HT-29 (cell line): Measurements from ENCODE around the gene FCSK. TPM values are rescaled to one million over a fixed set of nuclear protein-coding genes. Genes with fewer than 3 reads are reported as not detected.

Experiments used
- DNase-seq: peaks from one replicate; pipeline ENCODE4 v3.0.0-alpha.2; 2015; ENCODE audit warnings: low spot score
- total RNA-seq: library from RNA; depleted of rRNA; stranded (reverse); fragments of >200 nt; shearing (Covaris generic); gene quantifications from 2 replicates; pipeline ENCODE4 v1.2.3, GENCODE V29; 2014

FCSK gene
- total RNA-seq, 1 experiment from 2014 or later = 25.6 TPM

DNA sequence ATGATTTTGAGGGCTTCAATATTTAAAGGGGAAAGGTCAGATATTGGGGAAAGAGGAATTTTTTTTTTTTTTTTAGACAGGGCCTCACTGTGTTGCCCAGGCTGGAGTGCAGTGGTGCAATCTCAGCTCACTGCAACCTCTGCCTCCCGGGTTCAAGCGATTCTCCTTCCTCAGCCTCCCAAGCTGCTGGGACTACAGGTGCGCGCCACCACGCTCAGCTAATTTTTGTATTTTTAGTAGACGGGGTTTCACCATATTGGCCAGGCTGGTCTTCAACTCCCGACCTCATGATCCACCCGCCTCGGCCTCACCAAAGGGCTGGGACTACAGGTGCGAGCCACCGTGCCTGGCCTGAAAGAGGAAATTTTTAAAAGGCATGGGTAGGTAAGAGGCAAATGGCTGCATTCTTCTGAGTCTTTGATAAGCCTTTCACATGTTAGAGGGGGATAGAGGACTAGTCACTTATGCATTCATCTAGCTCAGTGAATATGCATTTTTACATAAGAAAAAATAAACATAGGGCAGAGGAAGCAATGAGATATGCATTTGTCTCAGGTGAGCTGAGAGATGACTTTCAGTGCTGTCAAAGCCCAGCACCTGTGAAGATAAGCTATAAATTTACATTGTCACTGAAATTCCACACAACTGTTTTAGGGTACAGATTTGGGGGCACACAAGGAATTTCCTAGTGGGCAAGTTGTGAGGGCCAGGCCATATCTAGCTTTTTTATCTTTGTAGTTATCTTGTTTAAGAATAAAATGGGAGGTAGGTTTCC is 1.1 kb upstream of the FCSK start:
- no peak for DNase-seq

DNA sequence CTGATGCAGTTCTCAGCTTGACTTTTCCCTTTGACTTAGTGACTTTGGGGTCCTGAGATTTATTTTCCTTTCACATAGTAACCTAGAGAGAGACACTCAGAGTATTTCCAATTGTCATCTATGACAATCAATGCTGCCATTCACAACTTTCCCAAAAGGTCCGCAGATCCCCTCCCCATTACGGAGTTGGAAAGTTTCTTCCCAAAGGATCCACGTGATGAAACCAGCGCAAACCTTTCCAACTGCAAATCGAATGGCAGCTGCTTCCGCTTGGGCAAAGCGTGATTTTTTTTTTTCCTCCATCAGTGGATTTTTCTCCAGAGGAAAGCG is 538 bp upstream of the FCSK start:
- no peak for DNase-seq

DNA sequence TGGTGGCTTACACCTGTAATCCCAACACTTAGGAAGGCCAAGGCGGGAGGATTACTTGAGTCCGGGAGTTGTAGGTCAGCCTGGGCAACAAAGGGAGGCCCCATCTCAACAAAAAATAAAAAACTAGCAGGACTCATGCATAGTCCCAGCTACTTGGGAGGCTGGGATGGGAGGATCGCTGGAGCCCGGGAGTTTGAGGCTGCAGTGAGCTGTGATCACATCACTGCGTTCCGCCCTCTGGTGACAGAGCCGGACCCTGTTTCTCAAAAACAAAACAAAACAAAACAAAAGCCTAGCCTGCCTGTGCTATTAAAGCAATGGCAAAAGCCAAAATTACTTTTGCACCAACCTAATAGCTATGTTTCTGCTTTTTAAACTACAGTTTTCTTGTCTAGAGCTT is 1.5 kb downstream of the FCSK start:
- DNase-seq = no peak

DNA sequence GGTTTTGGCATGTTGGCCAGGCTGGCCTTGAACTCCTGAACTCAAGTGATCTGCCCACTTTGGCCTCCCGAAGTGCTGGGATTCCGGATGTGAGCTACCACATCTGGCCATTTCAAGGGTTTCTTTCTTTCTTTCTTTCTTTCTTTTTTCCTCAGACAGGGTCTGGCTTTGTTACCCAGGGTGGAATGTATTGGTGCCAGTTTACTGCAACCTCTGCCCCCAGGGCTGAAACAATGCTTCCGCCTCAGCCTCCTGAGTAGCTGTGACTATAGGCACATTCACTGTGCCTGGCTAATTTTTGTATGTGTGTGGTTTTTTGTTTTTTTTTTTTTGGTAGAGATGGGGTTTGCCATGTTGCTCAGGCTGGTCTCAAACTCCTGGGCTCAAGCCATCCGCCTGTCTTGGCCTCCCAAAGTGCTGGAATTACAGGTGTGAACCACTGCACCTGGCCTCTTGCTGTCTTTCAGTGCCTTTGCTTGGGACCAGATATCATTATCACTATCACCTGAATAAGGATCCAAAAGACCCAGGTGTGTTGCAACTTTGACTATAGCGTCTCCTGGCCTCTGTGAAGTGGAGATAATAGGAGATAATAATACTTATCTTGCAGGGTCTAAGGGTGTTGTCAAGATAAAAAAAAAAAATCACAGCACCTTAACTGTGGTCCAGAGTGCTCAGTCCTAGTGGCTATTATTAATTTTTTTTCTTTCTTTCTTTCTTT is 3.2 kb downstream of the FCSK start:
- DNase-seq = no peak

DNA sequence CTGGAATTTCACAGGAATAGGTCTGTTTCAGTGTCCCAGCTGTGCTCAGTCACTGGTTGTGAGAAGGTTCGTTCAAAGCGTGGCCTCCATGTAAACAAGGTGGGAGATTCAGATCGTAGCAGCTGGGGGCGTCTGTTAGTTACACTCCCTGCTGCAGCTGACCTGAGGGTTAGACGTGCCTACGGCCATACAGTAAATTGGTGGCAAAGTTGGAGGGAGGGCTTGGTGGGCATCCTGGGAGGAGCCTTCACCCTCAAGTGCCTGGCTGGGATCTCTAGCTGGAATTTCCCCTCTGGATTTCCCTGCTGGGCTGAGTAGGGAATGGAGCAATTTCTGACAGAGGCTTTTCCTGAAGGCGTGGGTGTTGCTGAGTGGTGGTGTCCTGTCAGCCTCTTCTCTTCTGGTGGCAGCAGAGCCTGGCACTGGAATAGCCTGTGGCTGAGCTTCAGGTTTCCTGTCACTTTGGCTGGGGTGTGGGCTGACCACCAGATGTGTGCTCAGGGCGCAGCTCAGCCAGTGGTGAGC is 6.4 kb downstream of the FCSK start:
- no peak for DNase-seq

DNA sequence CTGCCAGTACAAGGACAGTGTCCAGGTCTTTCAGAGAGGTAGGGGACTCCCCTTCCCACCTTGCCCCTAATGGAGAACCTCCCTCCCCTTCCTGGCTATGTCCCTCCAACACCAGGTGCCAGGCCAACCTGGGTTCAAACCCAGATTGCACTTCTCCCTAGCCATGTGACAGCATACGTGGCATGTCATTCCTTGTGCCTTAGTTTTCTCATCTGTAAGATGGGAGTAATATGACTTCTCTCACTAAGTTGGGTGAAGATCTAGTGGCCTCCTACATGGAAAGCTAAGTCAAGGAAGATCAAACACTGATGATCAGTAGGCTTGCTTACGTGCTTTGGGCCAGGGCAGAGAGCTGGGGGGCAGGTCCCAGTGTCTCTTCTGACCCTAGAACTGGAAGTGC is 8.8 kb downstream of the FCSK start:
- no peak for DNase-seq

DNA sequence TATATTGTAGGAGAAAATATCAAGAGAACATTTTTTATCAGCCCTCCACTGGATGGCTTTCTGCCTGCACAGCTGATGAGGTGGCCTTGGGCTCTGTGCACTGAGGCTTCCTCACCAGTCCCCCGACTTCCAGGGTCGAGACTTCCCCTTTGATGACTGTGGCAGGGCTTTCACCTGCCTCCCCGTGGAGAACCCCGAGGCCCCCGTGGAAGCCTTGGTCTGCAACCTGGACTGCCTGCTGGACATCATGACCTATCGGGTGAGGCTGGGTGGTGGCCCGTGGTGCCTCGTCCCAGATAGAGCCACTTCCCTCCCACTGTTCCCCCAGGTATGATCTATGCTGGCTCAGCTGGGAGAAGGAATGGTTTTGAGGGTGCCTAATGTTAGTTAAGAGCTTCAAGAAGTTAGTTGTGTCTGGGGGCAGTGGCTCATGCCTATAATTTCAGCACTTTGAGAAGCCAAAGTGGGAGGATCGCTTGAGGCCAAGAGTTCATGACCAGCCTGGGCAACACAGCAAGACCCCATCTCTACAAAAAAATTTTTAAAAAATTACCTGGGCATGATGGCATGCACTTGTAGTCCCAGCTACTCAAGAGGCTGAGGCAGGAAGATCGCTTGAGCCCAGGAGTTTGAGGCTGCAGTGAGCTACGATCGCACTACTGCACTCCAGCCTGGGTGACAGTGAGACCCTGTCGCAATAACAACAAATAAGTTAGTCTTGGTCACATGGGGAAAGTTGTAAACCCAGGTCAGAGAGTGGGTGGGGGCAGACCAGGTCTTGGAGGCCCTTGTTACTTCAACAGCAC is 11.8 kb downstream of the FCSK start:
- DNase-seq = no peak

DNA sequence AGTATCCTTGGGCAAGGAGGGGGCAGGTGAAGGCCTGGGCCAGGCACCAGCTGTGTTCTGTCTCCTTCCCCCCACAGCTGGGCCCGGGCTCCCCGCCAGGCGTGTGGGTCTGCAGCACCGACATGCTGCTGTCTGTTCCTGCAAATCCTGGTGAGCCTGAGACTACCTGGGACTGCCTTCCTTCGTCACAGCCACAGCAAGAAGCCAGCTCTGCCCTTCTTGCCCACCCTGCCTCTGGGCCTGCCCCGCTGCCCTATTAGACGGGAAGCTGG is 12.3 kb downstream of the FCSK start:
- no peak for DNase-seq

DNA sequence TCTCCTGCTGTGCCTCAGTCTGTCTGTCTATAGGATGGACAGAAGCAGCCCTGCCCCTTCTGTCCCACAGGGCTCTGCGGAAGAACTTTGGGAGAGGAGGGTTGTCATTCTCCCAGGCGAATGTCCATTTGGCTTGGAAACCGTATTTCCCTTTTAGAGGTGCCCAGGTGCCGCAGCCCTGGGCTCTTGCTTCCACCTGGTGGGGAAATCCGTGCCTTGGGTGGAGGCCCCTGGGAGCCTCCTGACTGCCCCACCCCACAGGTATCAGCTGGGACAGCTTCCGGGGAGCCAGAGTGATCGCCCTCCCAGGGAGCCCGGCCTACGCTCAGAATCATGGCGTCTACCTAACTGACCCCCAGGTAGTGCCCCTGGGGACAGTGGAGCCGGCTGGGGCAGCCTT is 12.7 kb downstream of the FCSK start:
- peak; percentile 30 for DNase-seq

DNA sequence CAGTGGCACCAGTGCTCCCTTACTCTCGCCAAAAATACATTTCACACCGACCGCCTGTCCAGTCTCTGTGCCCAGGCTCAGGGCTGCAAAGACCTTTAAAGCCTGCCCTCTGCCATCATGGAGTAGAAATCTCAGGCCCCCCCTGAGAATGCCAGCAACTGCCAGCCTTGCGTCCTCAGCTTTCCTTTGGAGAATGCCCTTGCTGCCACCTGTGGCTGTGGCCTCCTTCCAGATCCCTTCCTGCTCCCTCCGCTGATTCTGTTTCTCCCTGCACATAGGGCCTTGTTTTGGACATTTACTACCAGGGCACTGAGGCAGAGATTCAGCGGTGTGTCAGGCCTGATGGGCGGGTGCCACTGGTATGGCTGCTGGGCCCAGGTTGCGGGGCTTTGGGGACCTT is 13.2 kb downstream of the FCSK start:
- DNase-seq = no peak

DNA sequence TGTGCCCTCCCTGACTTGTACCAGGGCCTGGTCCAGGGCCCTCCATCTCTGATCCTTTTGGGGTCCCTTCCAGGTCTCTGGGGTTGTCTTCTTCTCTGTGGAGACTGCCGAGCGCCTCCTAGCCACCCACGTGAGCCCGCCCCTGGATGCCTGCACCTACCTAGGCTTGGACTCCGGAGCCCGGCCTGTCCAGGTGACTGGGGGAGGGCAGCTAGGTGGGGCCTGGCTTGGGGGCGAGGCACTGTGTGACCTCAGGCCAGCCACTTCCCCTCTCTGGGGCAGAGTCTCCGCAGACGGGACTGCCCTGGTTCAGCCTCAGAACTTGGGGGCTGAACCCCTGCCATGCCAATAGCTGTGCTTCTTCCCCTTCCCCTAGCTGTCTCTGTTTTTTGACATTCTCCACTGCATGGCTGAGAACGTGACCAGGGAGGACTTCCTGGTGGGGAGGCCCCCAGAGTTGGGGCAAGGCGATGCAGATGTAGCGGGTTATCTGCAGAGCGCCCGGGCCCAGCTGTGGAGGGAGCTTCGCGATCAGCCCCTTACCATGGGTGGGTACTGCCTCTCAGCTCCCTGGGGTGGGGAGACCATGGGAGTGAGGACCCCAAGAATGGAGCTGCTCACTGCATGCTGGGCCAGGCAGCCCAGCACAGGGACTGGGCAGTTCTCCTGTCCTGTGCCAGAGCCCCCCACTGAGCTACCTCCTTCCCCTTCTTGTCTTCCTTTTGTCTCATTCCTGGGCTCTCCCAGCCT is 14.6 kb downstream of the FCSK start:
- DNase-seq = no peak

DNA sequence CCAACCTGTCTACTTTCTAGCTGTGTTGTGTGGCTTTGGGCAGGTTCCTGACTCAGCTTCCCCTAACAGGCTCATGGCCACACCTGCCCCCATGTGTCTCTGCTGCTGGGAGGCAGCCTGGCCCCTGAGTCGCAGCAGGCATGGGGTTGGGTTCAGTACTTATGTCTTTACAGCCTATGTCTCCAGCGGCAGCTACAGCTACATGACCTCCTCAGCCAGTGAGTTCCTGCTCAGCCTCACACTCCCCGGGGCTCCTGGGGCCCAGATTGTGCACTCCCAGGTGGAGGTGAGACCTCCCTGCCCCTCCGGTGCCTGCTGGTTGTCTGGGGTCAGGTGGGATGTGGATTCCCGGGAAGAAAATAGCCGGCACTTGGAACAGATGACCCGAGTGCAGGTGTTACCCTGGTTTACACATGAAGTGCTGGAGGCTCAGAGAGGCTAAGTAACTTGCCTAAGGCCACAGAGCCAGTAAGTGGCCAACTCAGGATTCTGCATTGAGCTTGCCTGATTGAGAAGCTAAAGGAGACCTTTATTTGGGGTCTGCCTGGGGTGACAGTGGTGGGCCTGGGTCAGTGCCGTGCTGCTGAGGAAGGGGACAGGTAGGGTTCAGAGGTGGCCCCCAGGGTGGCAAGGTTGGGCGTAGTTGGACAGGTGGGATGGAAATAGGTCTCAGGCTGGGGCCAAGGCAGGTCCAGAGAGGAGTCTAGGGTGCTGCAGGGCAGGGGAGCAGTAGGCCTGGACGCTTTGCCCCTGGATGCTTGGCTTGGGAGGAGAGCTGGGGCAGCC is 15.9 kb downstream of the FCSK start:
- DNase-seq = no peak

DNA sequence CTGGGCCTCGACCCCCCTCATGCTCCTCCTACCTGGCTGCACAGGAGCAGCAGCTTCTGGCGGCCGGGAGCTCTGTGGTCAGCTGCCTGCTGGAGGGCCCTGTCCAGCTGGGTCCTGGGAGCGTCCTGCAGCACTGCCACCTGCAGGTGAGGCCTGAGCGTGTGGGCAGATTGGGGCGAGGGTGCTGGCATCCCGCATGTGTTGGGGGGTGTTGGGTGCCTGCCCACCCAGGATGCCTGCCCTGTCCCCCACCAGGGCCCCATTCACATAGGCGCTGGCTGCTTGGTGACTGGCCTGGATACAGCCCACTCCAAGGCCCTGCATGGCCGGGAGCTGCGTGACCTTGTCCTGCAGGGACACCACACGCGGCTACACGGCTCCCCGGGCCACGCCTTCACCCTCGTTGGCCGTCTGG is 16.5 kb downstream of the FCSK start:
- DNase-seq = peak; percentile 52

DNA sequence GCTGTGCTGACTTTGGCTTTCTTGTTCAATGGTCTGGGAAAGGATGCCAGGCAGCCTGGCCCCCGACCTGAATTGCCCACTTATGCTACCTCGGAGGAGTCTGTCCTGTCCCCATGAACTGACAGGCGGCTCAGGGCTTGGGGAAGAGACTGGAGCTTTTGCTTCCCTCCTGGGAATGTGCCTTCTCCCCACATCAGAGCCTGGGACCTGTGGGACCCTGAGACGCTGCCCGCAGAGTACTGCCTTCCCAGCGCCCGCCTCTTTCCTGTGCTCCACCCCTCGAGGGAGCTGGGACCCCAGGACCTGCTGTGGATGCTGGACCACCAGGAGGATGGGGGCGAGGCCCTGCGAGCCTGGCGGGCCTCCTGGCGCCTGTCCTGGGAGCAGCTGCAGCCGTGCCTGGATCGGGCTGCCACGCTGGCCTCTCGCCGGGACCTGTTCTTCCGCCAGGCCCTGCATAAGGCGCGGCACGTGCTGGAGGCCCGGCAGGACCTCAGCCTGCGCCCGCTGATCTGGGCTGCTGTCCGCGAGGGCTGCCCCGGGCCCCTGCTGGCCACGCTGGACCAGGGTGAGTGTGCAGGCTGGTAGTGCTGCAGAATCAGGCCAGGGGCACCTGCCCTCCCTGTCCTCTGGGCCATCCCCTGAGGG is 18.5 kb downstream of the FCSK start:
- no peak for DNase-seq

DNA sequence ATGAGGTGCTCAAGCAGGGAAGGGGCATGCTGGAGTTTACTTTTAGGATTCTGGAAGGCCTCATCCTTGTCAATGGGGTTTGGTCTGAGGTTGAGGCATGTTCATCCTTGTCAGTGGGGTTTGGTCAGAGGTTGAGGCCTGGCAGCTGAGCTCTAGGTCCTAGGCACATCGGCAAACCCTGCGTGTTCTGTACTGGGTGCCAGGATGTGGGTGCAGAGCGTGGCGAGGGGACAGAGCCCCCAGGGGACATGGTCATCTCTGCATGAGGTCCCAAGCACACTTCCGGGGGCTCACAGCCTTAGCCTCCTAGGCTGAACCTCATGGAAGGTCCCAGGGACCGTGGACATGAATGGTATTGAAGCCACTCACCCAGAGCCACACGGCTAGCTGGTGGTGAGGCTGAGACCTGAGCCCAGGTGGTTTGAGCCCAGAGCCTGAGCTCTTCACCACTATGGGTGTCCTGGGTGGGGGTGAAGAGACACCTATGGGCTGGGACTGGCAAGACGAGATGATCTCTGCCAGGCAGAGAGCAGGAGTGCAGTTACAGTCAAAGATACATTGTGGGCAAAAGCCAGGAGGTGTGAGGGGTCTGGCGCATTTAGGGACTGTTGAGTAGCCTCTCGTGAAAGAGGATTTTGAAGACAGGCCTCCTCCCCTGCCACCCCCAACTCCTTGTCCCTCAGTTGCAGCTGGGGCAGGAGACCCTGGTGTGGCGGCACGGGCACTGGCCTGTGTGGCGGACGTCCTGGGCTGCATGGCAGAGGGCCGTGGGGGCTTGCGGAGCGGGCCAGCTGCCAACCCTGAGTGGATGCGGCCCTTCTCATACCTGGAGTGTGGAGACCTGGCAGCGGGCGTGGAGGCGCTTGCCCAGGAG is 19.3 kb downstream of the FCSK start:
- DNase-seq = no peak

DNA sequence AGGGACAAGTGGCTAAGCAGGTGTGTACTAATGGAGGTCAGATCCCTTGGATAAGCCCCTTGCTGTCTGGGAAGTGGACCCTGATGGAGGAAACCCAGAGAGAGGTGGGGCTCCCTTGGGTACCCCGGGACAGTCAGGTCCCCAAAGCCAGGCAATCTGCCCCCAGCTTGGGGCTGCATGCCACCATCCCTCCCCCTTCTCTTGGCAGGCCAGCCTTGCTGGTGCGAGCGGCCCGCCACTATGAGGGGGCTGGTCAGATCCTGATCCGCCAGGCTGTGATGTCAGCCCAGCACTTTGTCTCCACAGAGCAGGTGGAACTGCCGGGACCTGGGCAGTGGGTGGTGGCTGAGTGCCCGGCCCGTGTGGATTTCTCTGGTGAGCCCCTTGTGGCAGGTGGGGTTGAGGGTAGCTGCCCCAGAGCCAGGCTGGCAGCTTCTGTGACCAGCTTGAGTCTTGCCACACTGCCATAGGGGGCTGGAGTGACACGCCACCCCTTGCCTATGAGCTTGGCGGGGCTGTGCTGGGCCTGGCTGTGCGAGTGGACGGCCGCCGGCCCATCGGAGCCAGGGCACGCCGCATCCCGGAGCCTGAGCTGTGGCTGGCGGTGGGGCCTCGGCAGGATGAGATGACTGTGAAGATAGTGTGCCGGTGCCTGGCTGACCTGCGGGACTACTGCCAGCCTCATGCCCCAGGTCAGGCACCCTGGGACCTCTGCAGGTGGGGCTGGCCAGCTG is 20.1 kb downstream of the FCSK start:
- no peak for DNase-seq

DNA sequence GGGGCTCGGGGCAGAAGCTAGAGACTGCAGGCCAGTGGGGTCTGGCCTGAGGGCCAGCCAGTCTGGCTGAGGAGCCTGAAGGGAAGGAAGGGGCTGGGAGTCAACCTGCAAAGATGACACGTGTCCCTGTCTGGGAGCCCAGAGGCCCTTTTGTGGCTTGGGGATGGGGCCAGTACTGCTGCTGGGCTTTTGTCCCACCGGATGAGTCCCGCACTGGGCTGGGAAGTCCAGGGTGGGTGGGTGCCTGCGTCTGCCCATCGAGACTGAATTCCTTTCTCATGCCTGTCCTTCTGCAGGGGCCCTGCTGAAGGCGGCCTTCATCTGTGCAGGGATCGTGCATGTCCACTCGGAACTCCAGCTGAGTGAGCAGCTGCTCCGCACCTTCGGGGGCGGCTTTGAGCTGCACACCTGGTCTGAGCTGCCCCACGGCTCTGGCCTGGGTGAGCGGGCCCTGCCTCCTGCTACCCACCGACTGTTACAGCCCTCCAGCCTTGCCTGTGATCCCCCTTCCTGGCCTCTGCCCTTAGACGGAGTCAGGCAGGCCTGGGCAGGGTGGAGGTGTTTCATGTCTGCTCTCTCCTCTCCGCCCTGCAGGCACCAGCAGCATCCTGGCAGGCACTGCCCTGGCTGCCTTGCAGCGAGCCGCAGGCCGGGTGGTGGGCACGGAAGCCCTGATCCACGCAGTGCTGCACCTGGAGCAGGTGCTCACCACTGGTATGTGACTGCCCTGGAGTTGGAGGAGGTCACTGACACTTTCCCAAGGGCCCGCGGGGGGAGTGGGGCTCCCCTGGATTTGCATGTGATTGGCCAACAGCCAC is 20.9 kb downstream of the FCSK start:
- DNase-seq = no peak
